Measurements from ENCODE around the gene LOXHD1. TPM values are rescaled to one million over a fixed set of nuclear protein-coding genes. Genes with fewer than 3 reads are reported as not detected.

The LOXHD1 gene
- total and polyA plus RNA-seq, 10 of the 15 experiments (the other 5 are each of a cell fraction or from before 2014, with no cell fraction given), result not detected

DNA sequence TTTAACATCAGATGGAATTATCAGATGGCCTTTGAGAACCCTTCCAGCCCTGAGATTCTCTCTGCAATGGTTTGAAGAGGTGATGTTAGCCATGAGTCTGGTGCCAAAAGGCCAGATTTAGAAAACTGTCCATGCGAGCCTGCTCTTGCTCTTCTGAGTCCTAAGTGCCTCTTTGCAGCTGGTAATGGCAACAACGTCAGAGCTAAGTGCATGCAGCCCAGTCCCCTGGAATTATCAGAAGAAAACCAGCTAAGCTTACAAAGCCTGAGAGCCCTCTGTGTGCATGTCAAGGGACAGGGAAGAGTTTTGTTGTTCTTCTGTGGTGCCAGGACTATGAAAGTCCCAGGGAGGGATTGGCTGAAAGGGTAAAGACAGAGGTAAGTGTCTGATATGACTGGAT is 89.8 kb downstream of the LOXHD1 start:
- in situ Hi-C loops (cut with MboI) (no loop called here), intact Hi-C loops (cut with micrococcal nuclease; ENCODE audit: unreplicated experiment) (no loop called here)
- RAD21 ChIA-PET (ENCODE audit: unreplicated experiment), result interaction anchor here (1.2 kb wide), 1 partner anchor 91 kb away, joined by 3 read pairs; no protein-coding TSS in a partner anchor
- SMC1A ChIA-PET (ENCODE audit: uncharacterized antibody, unreplicated experiment), result no interaction called here
- CTCF ChIA-PET, result no interaction called here
- ATAC-seq, result no peak
- FAIRE-seq, result no peak
- Histone ChIP-seq H3K4me1 (ENCODE audit: control insufficient read depth, insufficient read depth, low read length) (no peaks in the 10 kb centered on the region), H3K4me2 (ENCODE audit: control insufficient read depth, insufficient read depth) (no peak overlapping the region), H3K9me3 (replicated peaks; ENCODE audit: control insufficient read depth, insufficient read depth, low read length) (no peaks in the 10 kb centered on the region), H3K9ac (ENCODE audit: control insufficient read depth, insufficient read depth, low read length) (no peak overlapping the region), H3K4me3 (no peak overlapping the region), H3K36me3 (ENCODE audit: control insufficient read depth in 2 of 2, insufficient read depth in 2 of 2, low read length in 1 of 2) (no peaks in the 10 kb centered on the region), H2AFZ (ENCODE audit: control insufficient read depth, low read depth, low read length) (no peak overlapping the region), H3K79me2 (ENCODE audit: control insufficient read depth, insufficient read depth, low read length) (no peaks in the 10 kb centered on the region), H3K27me3 (replicated peaks in 1 of 2; ENCODE audit: control insufficient read depth in 2 of 2, insufficient read depth in 2 of 2, low read length in 1 of 2) (peaks cover 2 to 3% of the 10 kb centered on the region in 2 experiments; a peak in 2 of 4 replicates), H4K20me1 (ENCODE audit: control insufficient read depth, insufficient read depth) (no peaks in the 10 kb centered on the region), H3K27ac (ENCODE audit: control insufficient read depth, insufficient read depth) (no peak overlapping the region)
- no TSS peak for BruUV-seq (replicated peaks)
- 21% methylated on average over 2 of the region's 2 CpGs for WGBS (ENCODE audit: insufficient coverage, insufficient replicate concordance, low lambda C conversion rate, missing lambda C conversion rate)
- DNase-seq (ENCODE audit: low read depth, low spot score), result no peak
- no peak for TF ChIP-seq JUND (IDR thresholded peaks at IDR 0.05; ENCODE audit: low read depth, low read length)
- POLR2A ChIA-PET, result no interaction called here

DNA sequence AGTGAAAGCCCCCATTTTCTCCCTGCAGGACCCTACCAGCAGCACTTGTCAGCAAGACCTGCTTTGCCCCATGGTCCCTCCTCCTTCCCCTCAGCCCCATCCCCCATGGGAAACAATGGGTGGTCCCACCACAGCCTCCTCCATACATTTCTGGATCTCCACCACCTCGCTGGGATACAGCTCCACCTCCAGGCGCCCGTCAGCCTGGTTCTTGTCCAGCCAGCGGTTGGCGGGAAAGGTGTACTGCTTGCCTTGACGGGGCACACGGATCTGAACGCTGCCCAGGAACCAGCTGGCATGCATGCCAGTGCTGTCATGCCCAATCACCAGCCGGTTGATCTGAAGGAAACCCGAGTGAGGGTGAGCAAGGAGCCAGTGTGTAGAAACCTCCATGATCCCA is 90.9 kb downstream of the LOXHD1 start:
- H4K20me1 ChIP-seq (ENCODE audit: control insufficient read depth, insufficient read depth), result no peaks in the 10 kb centered on the region
- no peaks in the 10 kb centered on the region for H3K4me1 ChIP-seq (ENCODE audit: control insufficient read depth, insufficient read depth, low read length)
- intact Hi-C loops (cut with micrococcal nuclease; ENCODE audit: unreplicated experiment) (no loop called here), in situ Hi-C loops (cut with MboI) (no loop called here)
- no peak overlapping the region for H3K4me3 ChIP-seq
- ChIA-PET POLR2A (no interaction called here), CTCF (no interaction called here), SMC1A (ENCODE audit: uncharacterized antibody, unreplicated experiment) (no interaction called here), RAD21 (ENCODE audit: unreplicated experiment) (interaction anchor here (1.2 kb wide), 1 partner anchor 92 kb away, joined by 3 read pairs; no protein-coding TSS in a partner anchor)
- peaks cover 3 to 4% of the 10 kb centered on the region in 2 experiments; a peak in 2 of 4 replicates for H3K27me3 ChIP-seq (replicated peaks in 1 of 2; ENCODE audit: control insufficient read depth in 2 of 2, insufficient read depth in 2 of 2, low read length in 1 of 2)
- no peak overlapping the region for H3K9ac ChIP-seq (ENCODE audit: control insufficient read depth, insufficient read depth, low read length)
- BruUV-seq (replicated peaks), result no TSS peak
- H3K27ac ChIP-seq (ENCODE audit: control insufficient read depth, insufficient read depth), result no peak overlapping the region
- DNase-seq (ENCODE audit: low read depth, low spot score) (no peak), FAIRE-seq (no peak), ATAC-seq (no peak)
- H3K4me2 ChIP-seq (ENCODE audit: control insufficient read depth, insufficient read depth), result no peak overlapping the region
- H3K36me3 ChIP-seq (ENCODE audit: control insufficient read depth in 2 of 2, insufficient read depth in 2 of 2, low read length in 1 of 2), result no peaks in the 10 kb centered on the region
- H3K9me3 ChIP-seq (replicated peaks; ENCODE audit: control insufficient read depth, insufficient read depth, low read length), result no peaks in the 10 kb centered on the region
- 35% methylated on average over 10 of the region's 10 CpGs for WGBS (ENCODE audit: insufficient coverage, insufficient replicate concordance, low lambda C conversion rate, missing lambda C conversion rate)
- no peaks in the 10 kb centered on the region for H3K79me2 ChIP-seq (ENCODE audit: control insufficient read depth, insufficient read depth, low read length)
- no peak overlapping the region for H2AFZ ChIP-seq (ENCODE audit: control insufficient read depth, low read depth, low read length)
- TF ChIP-seq EED (IDR thresholded peaks at IDR 0.05; ENCODE audit: low read depth) (no peak), KDM1A (IDR thresholded peaks at IDR 0.05; ENCODE audit: borderline replicate concordance) (no peak), FOS (IDR thresholded peaks at IDR 0.05; ENCODE audit: borderline replicate concordance, extremely low read depth, insufficient read length) (no peak), ZNF622 (IDR thresholded peaks at IDR 0.05) (no peak), POLR2AphosphoS5 (IDR thresholded peaks at IDR 0.05; ENCODE audit: low read length) (no peak), CREM (IDR thresholded peaks at IDR 0.05; ENCODE audit: low read depth) (no peak), FOXM1 (IDR thresholded peaks at IDR 0.05; ENCODE audit: low read depth, low read length) (no peak), KAT2A (conservative IDR thresholded peaks at IDR 0.05; ENCODE audit: control insufficient read depth, low read depth, low read length) (no peak), TCF7 (IDR thresholded peaks at IDR 0.05; ENCODE audit: borderline replicate concordance) (no peak), BRCA1 (IDR thresholded peaks at IDR 0.05; ENCODE audit: low read depth, low read length) (no peak), ZBED1 (IDR thresholded peaks at IDR 0.05; ENCODE audit: borderline replicate concordance) (no peak), SRF (IDR thresholded peaks at IDR 0.05; ENCODE audit: low read depth in 2 of 2, low read length in 2 of 2) (no peak), TBL1XR1 (IDR thresholded peaks at IDR 0.05; ENCODE audit: low read depth, low read length) (no peak)
- TF ChIP-seq, protein P1, sequence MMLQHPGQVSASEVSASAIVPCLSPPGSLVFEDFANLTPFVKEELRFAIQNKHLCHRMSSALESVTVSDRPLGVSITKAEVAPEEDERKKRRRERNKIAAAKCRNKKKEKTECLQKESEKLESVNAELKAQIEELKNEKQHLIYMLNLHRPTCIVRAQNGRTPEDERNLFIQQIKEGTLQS (IDR thresholded peaks at IDR 0.05; ENCODE audit: borderline replicate concordance, extremely low read depth, low read depth, low read length), result no peak
- TF ChIP-seq, protein P2, sequence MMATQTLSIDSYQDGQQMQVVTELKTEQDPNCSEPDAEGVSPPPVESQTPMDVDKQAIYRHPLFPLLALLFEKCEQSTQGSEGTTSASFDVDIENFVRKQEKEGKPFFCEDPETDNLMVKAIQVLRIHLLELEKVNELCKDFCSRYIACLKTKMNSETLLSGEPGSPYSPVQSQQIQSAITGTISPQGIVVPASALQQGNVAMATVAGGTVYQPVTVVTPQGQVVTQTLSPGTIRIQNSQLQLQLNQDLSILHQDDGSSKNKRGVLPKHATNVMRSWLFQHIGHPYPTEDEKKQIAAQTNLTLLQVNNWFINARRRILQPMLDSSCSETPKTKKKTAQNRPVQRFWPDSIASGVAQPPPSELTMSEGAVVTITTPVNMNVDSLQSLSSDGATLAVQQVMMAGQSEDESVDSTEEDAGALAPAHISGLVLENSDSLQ (IDR thresholded peaks at IDR 0.05), result no peak

All from GM12878 (cell line).